ENCODE results near the gene CIRBP. TPM values are rescaled to one million over a fixed set of nuclear protein-coding genes. Genes with fewer than 3 reads are reported as not detected.

The CIRBP gene
- total RNA-seq, 4 donors from 2014 or later = 258 to 623 (median 458) TPM

- Histone ChIP-seq H3K27ac (peak overlapping the region; percentile 98 to 100 (median 99)), H3K27me3 (no peaks in the 10 kb centered on the region), H3K36me3 (peaks cover 0 to 23% (median 0%) of the 10 kb centered on the region in 3 donors), H3K9me3 (no peaks in the 10 kb centered on the region), H3K4me3 (peak overlapping the region; percentile 53 to 76 (median 64)), H3K4me1 (peaks cover 13 to 84% (median 64%) of the 10 kb centered on the region in 4 donors)
- TF ChIP-seq CTCF (IDR thresholded peaks at IDR 0.05) = peak in 1 of 6 experiments; percentile 4
- TF ChIP-seq POLR2A (IDR thresholded peaks at IDR 0.05) = peak; percentile 37 to 87
- DNase-seq = peak; percentile 95 to 98 (median 97)
Observed at GRCh38 chr19:1260749-1261537, 8.2 kb upstream of the CIRBP start.

GRCh38 chr19:1261538-1261797, 7.7 kb upstream of the CIRBP start:
- Histone ChIP-seq H3K36me3 (peaks cover 0 to 17% (median 0%) of the 10 kb centered on the region in 3 donors), H3K4me3 (peak overlapping the region; percentile 53 to 76 (median 64)), H3K9me3 (no peaks in the 10 kb centered on the region), H3K27ac (peak overlapping the region; percentile 98 to 100 (median 99)), H3K27me3 (no peaks in the 10 kb centered on the region), H3K4me1 (peaks cover 16 to 84% (median 67%) of the 10 kb centered on the region in 4 donors)
- no peak for DNase-seq
- TF ChIP-seq POLR2A (IDR thresholded peaks at IDR 0.05) = no peak
- peak in 5 of 6 experiments; percentile 13 to 32 (median 21) for TF ChIP-seq CTCF (IDR thresholded peaks at IDR 0.05)

- Histone ChIP-seq H3K4me1 (peaks cover 16 to 84% (median 69%) of the 10 kb centered on the region in 4 donors), H3K27ac (peak overlapping the region; percentile 98 to 100 (median 99)), H3K4me3 (peak overlapping the region; percentile 53 to 76 (median 64)), H3K27me3 (no peaks in the 10 kb centered on the region), H3K36me3 (peaks cover 0 to 12% (median 0%) of the 10 kb centered on the region in 3 donors), H3K9me3 (no peaks in the 10 kb centered on the region)
- DNase-seq = peak; percentile 67 to 97 (median 94)
- no peak for TF ChIP-seq CTCF (IDR thresholded peaks at IDR 0.05)
- peak; percentile 67 to 70 for TF ChIP-seq POLR2A (IDR thresholded peaks at IDR 0.05)
Observed at GRCh38 chr19:1261798-1262622, 7.1 kb upstream of the CIRBP start.

GRCh38 chr19:1262623-1263123, 6.5 kb upstream of the CIRBP start:
- Histone ChIP-seq H3K36me3 (peaks cover 0 to 5% (median 0%) of the 10 kb centered on the region in 3 donors), H3K4me1 (peaks cover 20 to 84% (median 73%) of the 10 kb centered on the region in 4 donors), H3K9me3 (no peaks in the 10 kb centered on the region), H3K4me3 (peak overlapping the region; percentile 53 to 76 (median 64)), H3K27ac (peak overlapping the region; percentile 98 to 100 (median 99)), H3K27me3 (no peaks in the 10 kb centered on the region)
- no peak for TF ChIP-seq POLR2A (IDR thresholded peaks at IDR 0.05)
- TF ChIP-seq CTCF (IDR thresholded peaks at IDR 0.05) = no peak
- no peak for DNase-seq

- peak overlapping the region; percentile 98 to 100 (median 99) for H3K27ac ChIP-seq
- TF ChIP-seq POLR2A (IDR thresholded peaks at IDR 0.05) (no peak), CTCF (IDR thresholded peaks at IDR 0.05) (no peak)
- peaks cover 20 to 84% (median 71%) of the 10 kb centered on the region in 4 donors for H3K4me1 ChIP-seq
- peak overlapping the region in 1 of 4 donors; percentile 76 for H3K4me3 ChIP-seq
- H3K27me3 ChIP-seq = no peaks in the 10 kb centered on the region
- no peaks in the 10 kb centered on the region for H3K9me3 ChIP-seq
- peak in 2 of 3 donors; percentile 81 to 83 for DNase-seq
- peaks cover 0 to under 1% (median 0%) of the 10 kb centered on the region in 3 donors for H3K36me3 ChIP-seq
Observed at GRCh38 chr19:1263188-1263587, 5.9 kb upstream of the CIRBP start.

All from Peyer's patch (tissue), 4 donors.